NCI-H1694 (cell line): Measurements from ENCODE around the gene SH3PXD2A.
"Not testable (repeated sequence)": the region's sequence is repeated elsewhere in the genome, so short reads cannot be mapped to it uniquely, and the experiment has no call there.

ENCODE experiments used
- DNase-seq: peaks from one replicate; lab custom pipeline; 2025; lab: John Stamatoyannopoulos, UW

Gene SH3PXD2A

DNA sequence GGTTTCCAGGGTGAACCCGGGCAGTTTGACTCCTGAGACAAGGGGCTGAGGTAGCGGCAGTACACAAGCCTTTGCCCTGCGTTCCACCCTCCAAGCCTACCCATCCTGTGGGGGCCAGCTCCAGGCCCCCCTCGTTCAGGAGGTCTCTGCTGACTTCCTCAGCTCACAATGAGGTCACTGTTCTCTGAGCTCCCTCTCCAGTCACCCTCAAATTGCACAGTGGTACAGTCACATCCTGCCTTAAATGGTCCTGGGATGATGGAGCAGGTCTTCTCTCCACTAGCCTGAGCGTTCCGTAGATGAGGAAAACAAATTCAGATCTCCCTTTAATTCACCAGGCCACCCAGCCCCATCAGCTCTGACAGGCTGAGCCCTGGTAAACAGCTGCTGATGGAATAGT, 90.2 kb downstream of the SH3PXD2A start:
- no peak for DNase-seq

GRCh38 chr10:103764296-103765088, 90.9 kb downstream of the SH3PXD2A start:
- no peak for DNase-seq

- DNase-seq = no peak
These were observed 91.8 kb downstream of the SH3PXD2A start for GRCh38 chr10:103763374-103764202.

GRCh38 chr10:103762916-103763315, 92.5 kb downstream of the SH3PXD2A start:
- DNase-seq = no peak

- no peak for DNase-seq
These were observed 93.2 kb downstream of the SH3PXD2A start for GRCh38 chr10:103762162-103762561.

DNA sequence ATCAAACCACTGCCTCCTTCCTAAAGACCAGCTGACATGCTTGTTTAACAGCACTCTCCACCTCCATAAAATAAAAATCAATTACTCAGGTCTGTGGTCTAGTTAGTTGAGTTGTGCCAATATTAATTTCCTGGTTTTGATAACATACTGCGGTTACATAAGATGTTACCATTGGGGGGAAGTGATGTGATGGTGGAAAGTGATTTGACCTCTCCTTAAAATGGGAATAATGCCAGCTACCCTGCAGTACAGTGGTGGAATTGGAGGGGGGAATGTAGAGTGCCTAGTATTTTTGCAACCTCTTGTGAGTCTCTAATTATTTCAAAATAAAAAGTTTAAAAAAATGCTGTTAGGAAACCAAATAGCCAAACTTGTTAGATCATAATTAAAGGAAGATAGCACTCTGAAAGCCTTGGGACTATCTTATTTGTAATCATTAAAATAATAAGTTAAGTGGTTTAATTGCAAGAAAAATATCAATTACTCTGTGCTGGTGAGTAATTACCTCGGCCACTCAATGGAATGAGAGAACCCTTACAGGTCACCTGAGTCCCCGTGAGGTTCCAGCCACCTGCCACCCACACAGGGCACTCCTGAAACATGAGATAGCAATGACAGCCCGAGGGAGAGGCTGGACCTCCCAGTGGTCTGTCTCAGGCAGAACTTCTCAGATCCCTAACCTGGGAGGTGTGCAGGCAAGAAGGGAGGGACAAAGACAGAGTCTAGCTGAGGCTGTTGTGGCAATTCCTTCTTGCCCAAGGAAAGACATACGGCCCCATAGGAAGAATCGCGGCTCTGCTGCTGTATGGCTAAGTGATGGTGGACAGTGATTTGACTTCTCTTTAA, 94.1 kb downstream of the SH3PXD2A start:
- no peak for DNase-seq

DNA sequence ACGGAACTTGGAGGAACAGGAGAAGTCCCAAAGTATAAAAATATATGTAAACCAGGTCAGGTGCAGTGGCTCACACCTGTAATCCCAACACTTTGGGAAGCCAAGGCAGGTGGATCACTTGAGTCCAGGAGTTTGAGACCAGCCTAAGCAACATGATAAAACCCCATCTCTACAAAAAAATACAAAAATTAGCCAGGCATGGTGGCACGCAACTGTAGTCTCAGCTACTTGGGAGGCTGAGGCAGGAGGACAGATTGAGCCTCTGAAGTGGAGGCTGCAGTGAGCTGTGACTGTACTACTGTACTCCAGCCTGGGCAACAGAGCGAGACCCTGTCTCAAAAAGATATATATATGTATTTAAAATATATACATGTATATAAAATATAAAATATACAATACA, 95.1 kb downstream of the SH3PXD2A start:
- DNase-seq = not testable (repeated sequence)

GRCh38 chr10:103759100-103759781, 96.1 kb downstream of the SH3PXD2A start:
- DNase-seq = peak; percentile 70

GRCh38 chr10:103758294-103758681, 97.1 kb downstream of the SH3PXD2A start:
- no peak for DNase-seq

DNA sequence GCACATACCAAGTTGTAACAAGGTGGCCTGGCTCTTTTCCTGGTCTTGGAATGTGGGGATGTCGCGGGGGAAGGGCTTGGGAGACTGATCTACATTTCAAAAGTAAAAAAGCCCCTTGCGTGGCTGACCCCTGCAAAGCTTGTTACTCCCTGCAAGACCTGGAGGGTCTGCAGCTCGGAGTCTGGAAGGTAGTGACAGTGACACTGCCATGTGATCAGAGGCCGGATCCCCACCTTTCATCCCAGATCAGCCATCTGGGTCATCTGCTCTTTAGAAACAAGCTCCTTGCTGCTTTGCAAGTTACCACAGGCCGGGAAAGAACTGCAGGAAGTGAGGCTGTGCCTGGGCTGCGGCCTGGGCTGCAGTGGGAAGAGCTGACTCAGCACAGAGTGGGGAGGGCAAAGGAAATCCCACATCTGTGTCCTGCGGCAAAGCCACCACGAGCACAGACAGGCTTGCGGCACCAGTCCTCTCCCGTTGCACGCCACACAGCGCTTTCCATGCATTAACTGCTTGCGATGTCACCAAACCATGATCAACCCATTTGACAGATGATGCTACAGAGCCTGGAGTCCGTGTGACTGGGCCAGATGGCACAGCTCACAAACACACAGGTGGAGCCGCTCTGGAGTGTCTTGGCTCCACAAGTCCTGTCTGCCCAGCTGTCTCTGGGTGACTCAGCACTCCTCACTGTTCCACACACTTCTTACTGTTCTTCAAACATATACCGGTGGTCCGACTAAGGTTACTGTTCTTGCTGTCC, 97.7 kb downstream of the SH3PXD2A start:
- DNase-seq = peak; percentile 6

DNA sequence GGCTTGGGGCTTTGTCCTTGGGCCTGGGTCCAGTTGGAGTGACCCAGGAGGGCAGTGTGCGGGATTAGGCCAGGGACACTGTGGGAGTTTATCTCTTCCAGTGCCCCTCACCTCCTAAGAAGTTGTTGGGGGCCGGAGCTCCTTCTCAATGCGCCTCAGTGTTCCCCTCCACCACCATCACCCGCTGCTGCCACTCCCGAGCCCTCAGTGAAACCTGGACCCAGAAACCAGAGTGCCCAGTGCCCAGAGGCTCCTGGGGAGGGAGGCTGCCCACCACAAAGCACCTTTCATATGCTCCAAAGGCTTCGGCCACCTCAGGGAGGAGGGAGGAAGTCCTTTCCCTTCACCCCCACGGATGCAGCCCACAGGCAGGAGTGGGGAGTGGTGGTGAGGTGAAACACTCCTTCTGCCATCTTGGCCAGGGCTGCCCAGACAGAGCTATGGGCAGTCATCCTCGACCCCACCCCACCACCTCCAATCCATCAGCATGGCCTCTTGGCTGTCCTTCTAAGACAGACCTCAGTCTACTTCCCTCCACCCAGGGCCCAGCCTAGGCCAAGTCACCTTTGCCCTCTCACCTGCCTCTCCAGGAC, 99.0 kb downstream of the SH3PXD2A start:
- no peak for DNase-seq

DNA sequence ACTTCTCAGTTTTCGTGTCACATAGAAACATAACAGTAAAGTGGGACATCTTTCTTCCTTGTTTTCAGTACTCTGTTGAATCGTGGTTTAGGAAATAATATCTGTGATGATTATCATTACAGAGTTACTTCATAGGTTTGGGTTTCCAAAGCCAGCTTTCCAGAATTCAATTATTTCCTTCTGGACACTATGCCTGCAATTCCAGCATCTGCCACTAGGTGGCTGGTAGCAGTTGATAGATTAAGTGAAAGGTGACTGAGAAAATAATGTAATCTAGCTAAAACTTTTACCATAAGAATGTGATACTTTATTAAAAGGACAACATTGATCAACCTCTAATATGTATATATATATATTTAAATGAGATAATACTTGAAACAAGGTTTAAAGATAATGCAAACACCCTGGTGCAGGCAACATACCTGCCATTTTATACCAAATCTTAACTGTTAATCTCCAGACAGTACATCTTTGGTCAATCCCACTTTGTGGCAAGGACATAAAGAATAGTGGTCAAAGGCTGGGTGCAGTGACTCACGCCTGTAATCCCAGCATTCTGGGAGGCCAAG, 102.6 kb downstream of the SH3PXD2A start:
- no peak for DNase-seq

- no peak for DNase-seq
These were observed 103.6 kb downstream of the SH3PXD2A start for GRCh38 chr10:103751667-103752290.

DNA sequence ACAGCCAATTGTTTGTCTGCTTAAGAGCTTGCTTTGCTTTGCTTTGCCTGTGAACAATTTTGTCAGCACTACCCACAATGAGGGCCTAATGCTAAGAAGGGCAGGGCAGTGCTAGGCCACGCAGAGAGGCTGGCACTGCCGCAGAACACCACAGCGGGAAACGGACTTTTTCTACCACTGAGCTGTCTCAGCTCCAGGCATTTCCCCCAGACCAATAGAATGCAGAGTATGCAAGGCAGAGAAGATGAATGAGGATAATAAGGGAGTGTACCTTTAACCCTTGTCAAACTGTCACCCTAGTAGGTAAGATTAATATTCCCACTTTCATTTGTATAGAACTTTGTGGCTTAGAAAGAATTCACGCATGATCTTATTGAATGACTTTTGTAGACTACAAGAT, 104.5 kb downstream of the SH3PXD2A start:
- no peak for DNase-seq

- DNase-seq = no peak
These were observed 105.6 kb downstream of the SH3PXD2A start for GRCh38 chr10:103749779-103750178.

GRCh38 chr10:103748020-103748419, 107.4 kb downstream of the SH3PXD2A start:
- no peak for DNase-seq

DNA sequence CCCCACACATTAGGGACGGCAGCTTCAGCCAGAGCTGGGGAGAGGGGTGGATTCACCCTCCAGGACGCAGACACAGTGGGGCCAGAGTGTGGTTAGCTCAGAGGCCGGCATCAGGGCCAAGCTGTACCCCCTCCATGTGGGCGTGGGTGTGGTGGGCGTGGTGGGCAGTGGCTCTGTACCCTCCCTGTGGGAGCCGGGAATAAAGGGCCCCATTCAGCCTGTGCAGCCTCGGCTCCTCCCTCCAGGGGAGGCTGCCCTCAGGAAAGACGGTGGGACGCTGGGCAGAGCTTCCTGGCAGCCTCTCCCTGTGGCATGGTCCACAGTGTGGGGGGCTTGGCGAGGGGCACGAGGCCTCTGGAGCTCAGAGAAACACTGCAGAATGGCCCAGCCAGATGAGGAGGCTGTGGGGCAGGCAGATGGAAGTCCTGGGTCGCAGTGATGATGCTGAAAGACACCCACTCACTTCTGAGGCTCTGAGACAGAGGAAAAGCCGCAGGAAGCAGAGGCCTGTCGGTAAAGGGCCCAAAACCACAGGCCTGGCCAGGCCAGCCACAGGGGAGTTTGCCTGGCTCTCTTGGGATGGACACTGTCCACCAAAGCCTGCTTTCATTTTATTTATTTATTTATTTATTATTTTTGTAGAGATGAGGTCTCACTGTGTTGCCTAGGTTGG, 108.0 kb downstream of the SH3PXD2A start:
- no peak for DNase-seq

DNA sequence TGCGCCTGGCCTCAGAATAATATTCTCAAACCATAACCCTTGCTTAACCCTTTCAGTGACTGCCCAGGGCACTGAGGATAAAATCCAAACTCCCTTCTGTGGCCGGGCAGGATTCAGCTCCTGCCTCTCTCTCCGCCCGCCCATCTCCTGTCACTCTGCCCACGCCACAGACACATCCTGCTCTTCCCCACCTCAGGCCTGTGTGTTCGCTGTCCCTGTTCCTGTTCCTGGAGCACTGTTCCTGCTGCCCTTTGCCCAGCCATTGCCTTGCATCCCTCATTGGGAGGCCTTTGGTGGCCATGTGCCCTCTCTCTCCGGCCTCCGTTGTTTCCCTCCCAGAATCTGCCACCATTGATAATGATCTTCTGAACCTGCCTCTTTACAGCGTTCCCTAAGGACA, 108.8 kb downstream of the SH3PXD2A start:
- DNase-seq = no peak
